Measurements from ENCODE around the gene CNTNAP2. TPM values are rescaled to one million over a fixed set of nuclear protein-coding genes. Genes with fewer than 3 reads are reported as not detected.

The CNTNAP2 gene
- polyA plus RNA-seq, 1 experiment, result not detected

- no peaks in the 10 kb centered on the region for H3K27me3 ChIP-seq (ENCODE audit: control insufficient read depth, insufficient read depth, low read length)
- CTCF ChIA-PET, result interaction anchor here (0.5 kb wide), 1 partner anchor 89 kb away, joined by 3 read pairs; no protein-coding TSS in a partner anchor
- no peak for DNase-seq (ENCODE audit: low read depth)
- no peaks in the 10 kb centered on the region for H3K36me3 ChIP-seq (ENCODE audit: control insufficient read depth, insufficient read depth, low read length)
- no peak overlapping the region for H3K4me3 ChIP-seq (ENCODE audit: low read depth, low read length)
- POLR2A ChIA-PET, result no interaction called here
- no peak for TF ChIP-seq CTCF (IDR thresholded peaks at IDR 0.05; ENCODE audit: insufficient read depth, low read depth, low read length)
These were observed 307.5 kb downstream of the CNTNAP2 start for GRCh38 chr7:146424084-146424483.

GRCh38 chr7:146433501-146433900, 316.9 kb downstream of the CNTNAP2 start:
- no peaks in the 10 kb centered on the region for H3K36me3 ChIP-seq (ENCODE audit: control insufficient read depth, insufficient read depth, low read length)
- POLR2A ChIA-PET, result no interaction called here
- no peaks in the 10 kb centered on the region for H3K27me3 ChIP-seq (ENCODE audit: control insufficient read depth, insufficient read depth, low read length)
- H3K4me3 ChIP-seq (ENCODE audit: low read depth, low read length), result no peak overlapping the region
- TF ChIP-seq CTCF (IDR thresholded peaks at IDR 0.05; ENCODE audit: insufficient read depth, low read depth, low read length), result no peak
- CTCF ChIA-PET, result no interaction called here
- no peak for DNase-seq (ENCODE audit: low read depth)

GRCh38 chr7:146443102-146443501, 326.5 kb downstream of the CNTNAP2 start:
- ChIA-PET CTCF (no interaction called here), POLR2A (no interaction called here)
- H3K36me3 ChIP-seq (ENCODE audit: control insufficient read depth, insufficient read depth, low read length), result no peaks in the 10 kb centered on the region
- H3K4me3 ChIP-seq (ENCODE audit: low read depth, low read length), result no peak overlapping the region
- no peaks in the 10 kb centered on the region for H3K27me3 ChIP-seq (ENCODE audit: control insufficient read depth, insufficient read depth, low read length)
- DNase-seq (ENCODE audit: low read depth), result no peak
- no peak for TF ChIP-seq CTCF (IDR thresholded peaks at IDR 0.05; ENCODE audit: insufficient read depth, low read depth, low read length)

GRCh38 chr7:146449625-146450024, 333.0 kb downstream of the CNTNAP2 start:
- ChIA-PET POLR2A (no interaction called here), CTCF (no interaction called here)
- Histone ChIP-seq H3K36me3 (ENCODE audit: control insufficient read depth, insufficient read depth, low read length) (no peaks in the 10 kb centered on the region), H3K4me3 (ENCODE audit: low read depth, low read length) (no peak overlapping the region), H3K27me3 (ENCODE audit: control insufficient read depth, insufficient read depth, low read length) (no peaks in the 10 kb centered on the region)
- no peak for TF ChIP-seq CTCF (IDR thresholded peaks at IDR 0.05; ENCODE audit: insufficient read depth, low read depth, low read length)
- DNase-seq (ENCODE audit: low read depth), result no peak

- CTCF ChIA-PET, result no interaction called here
- POLR2A ChIA-PET, result no interaction called here
- Histone ChIP-seq H3K27me3 (ENCODE audit: control insufficient read depth, insufficient read depth, low read length) (no peaks in the 10 kb centered on the region), H3K36me3 (ENCODE audit: control insufficient read depth, insufficient read depth, low read length) (no peaks in the 10 kb centered on the region), H3K4me3 (ENCODE audit: low read depth, low read length) (no peak overlapping the region)
- no peak for DNase-seq (ENCODE audit: low read depth)
- TF ChIP-seq CTCF (IDR thresholded peaks at IDR 0.05; ENCODE audit: insufficient read depth, low read depth, low read length), result no peak
These were observed 338.6 kb downstream of the CNTNAP2 start for GRCh38 chr7:146455091-146455655.

All from BJ (cell line).